DMS79 (cell line): ENCODE data around the gene SH3BGRL3.
A peak's percentile ranks its signal among the peaks of the same experiment; 100 is the strongest.

Experiments used
- DNase-seq: peaks from one replicate; lab custom pipeline; 2025; lab: John Stamatoyannopoulos, UW

SH3BGRL3 gene

DNA sequence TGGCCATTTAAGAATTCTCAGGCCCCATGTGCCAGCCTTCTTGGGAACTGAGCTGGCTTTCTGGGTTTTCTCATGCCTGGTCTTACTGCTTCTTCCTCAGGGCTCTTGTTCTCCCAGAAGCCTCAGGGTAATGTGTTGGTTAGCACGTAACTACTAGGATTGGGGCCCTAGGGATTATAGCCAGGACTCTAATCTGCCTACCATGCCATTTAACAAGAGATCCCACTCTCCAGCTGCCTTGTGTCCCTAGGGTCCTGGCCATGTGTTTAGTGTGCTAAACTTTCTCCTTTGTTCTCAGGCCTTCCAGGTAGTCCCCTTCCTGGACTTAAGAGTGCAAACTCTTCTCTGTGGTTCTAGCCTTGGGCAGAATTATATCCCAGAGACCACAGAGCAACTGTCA, 2.2 kb upstream of the SH3BGRL3 start:
- DNase-seq: no peak

DNA sequence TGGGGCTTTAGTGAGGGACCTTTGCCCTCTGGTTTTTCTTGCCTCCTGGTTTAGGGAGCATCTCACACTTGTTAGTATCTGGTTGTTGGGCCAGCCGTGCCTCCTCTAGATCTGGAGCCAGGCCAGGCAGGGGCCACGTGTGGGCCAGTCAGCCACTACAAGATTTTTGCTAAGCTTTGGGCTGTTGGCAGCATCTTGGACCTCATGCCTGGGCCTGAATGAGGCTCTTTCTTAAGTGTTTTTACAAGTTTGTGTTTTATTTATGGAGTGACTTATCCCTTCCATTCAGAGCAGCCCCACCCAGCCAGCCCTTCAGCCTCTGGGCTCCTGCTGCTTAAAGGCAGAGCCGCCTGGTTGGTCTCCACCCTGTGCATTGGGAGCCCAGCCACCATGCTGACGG, 1.6 kb upstream of the SH3BGRL3 start:
- no peak for DNase-seq

GRCh38 chr1:26278724-26279455, 996 bp upstream of the SH3BGRL3 start:
- no peak for DNase-seq

DNA sequence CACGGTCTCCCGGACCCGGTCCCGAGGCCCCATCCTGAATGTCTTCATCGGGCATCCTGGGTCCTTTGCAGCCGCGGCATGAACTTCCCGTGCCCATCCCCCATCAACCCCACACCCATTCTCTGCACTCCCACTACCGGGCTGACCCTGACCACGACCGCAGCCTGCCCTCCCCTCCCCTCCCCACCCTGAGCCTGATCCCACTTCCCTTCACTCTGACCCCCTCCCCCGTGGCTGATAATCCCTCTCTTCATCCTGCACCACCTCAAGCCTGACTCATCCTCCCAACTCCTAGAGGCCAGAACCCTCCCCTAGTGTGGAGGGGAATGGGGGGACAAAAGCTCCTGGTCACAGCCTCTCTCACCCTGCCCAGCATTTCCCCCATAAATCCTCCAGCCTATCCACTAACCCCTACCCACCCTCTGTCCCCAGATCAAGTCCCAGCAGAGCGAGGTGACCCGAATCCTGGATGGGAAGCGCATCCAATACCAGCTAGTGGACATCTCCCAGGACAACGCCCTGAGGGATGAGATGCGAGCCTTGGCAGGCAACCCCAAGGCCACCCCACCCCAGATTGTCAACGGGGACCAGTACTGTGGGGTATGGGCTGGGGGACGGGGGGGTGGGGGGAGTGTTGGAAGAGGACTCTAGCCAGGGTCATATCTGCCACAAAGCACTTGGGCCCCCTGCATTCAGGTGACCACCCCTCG, 602 bp downstream of the SH3BGRL3 start:
- DNase-seq: no peak

GRCh38 chr1:26281091-26281958, 1.4 kb downstream of the SH3BGRL3 start:
- no peak for DNase-seq

DNA sequence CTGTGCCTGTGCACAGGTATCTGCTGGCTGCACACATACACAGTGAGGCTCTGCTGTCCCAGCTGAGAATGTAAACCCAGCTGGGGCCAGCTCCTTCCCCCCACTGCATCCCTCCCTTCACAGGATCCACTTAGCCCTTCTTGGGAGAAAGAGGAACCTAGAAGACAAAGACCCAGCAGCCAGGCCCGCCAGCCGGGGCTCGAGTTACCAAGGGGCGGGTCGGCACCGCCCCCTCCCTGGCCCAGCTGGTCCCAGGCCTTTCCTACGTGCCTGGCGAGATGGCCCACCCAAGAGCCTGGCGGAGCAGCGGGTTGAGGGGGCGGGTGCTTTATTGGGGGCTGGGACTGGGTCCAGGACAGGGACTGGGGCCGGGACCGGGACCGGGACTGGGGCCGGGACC, 2.1 kb downstream of the SH3BGRL3 start:
- no peak for DNase-seq

- DNase-seq: no peak
Measured at GRCh38 chr1:26282401-26282918, 2.6 kb downstream of the SH3BGRL3 start.

GRCh38 chr1:26283279-26283853, 3.5 kb downstream of the SH3BGRL3 start:
- DNase-seq: no peak

- no peak for DNase-seq
Measured at GRCh38 chr1:26283871-26284596, 4.1 kb downstream of the SH3BGRL3 start.

DNA sequence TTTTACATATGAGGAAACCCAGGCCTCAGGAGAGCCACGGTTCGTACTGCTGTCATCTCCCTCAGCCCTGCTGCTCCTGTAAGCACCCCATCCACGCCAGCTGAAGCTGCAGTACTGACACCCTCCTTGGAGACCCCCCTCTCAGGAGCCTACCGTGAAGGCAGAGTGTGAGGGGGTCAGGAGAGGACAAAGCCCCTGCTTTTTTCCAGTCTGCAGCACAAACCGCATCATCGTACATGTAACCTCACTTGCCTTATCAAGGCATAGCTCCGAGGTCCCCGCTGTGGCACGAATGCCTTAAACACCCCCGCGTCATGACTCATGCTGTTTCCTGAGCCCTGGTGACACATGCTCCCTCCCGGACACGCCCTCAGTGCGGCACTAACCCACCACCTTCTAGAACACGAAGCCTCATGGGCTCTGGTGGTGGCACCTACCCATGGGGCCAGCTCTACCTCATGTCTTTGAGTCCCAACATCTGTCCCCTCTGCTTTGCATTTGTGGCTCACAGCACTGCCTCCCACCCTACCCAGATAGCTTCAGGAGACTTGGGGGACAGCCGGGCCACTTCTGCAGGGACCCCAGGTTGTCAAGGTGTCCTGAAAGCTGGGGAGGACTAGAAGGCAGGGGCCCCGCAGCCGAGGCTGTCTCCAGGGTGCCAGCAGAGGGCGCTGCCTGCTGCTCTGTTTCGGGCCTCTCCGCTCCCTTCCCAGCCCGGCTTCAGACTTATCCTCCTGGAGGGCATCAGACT, 4.9 kb downstream of the SH3BGRL3 start:
- DNase-seq: no peak

- DNase-seq: no peak
Measured at GRCh38 chr1:26285366-26286063, 5.6 kb downstream of the SH3BGRL3 start.

GRCh38 chr1:26286064-26286416, 6.2 kb downstream of the SH3BGRL3 start:
- DNase-seq: no peak

DNA sequence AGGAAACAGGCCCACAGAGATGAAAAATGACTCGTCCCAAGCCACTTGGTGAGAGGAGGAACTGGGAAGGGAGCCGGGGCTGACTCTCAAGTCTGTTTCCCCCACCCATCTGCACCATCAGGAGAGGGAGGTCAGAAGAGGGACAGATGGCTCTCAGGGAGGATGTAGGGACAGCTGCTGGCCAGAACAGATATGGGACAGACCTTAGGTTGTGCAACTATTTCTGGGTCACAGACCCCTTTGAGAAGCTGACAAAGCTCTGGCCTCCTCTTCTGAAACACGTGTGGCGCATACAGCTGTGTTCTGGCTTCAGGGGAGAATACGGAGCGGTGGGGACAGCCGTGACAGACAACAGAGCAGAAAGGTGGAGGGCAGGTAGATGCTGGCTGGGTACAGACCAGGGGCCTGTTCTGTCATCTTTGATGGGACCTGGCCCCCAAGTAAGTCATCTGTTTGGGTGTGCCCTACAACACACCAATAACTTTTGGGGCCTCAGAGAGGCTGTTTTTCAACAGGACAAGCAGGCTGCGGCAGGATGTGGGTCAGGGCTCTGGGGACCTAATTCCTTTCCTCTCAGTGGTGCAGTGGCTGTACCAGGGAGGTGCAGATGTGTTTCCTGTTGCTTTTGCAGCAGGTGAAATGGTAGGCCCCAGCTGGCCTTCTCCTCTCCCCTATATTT, 7.3 kb downstream of the SH3BGRL3 start:
- DNase-seq: no peak

- DNase-seq: no peak
Measured at GRCh38 chr1:26287811-26288210, 7.9 kb downstream of the SH3BGRL3 start.

- no peak for DNase-seq
Measured at GRCh38 chr1:26288311-26288941, 8.5 kb downstream of the SH3BGRL3 start.

DNA sequence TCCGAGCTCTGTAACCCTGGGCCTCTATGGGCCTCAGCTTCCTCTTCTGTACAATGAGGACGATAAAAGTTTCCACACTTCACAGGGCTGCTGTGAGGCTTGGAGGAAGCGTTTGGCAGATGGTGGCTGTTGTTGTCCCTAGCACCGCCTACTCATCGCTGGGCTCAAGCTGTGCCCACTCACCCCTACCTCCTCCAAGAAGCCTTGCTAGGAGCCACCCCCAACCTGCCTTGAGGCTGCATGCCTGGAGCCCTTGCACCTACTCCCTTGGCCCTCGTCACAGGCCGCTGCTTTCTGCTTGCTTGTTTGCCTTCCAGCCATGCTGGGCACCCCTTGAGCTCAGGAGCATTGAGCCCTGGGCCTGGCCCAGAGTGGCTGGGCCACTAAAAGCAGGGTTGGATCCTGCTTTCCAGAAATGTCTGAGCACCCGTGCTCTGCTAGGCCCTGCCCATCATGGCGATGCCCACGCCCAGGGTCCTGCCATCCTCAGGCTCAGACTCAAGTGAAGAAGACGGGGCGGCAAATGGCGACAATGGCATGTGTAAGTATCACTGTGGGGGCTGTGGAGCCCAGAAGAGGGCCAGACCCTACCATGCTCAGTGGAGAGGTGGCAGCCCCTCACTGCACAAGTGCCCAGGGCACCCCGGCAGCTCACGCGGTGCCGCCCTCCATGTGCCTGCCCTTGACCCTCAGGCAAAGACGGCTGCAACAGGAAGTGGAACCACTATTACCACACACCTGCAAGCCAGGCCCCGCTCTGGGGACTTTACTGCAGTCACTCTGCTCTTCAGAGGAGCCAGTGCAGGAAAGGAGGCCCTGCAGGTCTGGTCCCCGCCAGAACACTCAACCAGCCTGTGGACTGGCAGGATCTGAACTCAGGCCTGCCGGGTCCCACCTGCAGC, 9.5 kb downstream of the SH3BGRL3 start:
- DNase-seq: peak; percentile 75

DNA sequence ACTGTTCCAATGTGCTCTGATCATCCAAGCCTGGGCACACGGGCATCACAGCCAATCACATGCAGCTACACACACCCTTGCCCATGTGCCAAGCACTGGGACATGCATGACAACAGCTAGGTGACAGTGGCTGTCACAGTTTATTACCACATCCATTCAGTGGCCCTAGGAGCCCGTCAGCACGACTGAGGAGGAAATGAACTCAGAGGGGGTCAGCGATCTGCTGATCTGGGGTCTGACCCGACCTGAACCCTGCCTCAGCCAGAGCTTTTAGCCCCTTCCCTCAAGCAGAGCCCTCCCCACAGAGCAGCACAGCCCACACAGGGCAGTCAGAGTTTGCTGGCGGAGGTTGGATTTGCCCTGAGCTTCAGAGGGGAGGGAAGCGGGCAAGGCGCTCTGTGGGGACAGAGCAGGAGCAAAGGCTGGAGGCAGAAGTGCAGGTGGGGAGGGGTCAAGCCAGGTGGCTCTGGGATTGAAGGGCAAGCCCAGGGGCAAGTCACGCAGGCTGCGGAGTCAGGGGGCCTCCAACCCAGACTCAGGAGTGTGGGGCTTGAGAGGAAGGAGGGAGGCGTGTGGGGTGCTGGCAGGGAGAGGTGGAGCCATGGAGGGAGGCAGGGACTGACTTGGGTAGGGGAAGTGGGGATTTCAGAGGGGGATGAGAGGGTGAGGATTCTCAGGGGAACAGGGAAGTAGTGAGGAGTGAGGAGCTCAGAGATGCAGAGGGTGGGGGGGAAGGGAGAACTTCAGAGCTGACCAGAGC, 10.4 kb downstream of the SH3BGRL3 start:
- DNase-seq: no peak
